ENCODE data around the gene C15orf39. TPM values are rescaled to one million over a fixed set of nuclear protein-coding genes. Genes with fewer than 3 reads are reported as not detected.

C15orf39 gene
- total RNA-seq, 120 experiments from 2014 or later = 3.7 to 15.1 (median 9.3) TPM

Other genes starting within 250 kb of the C15orf39 start
- 10 to 100 TPM in 37 of 120 experiments, 1 to 10 TPM in 83; 5.0 to 16.7 (median 8.5) TPM for gene RPP25, start 245.1 kb upstream of the C15orf39 start, total RNA-seq
- gene SCAMP5, start 206.3 kb upstream of the C15orf39 start, total RNA-seq = 100 to 1,000 TPM; 158 to 432 (median 337) TPM
- 10 to 100 TPM in 59 of 120 experiments, 1 to 10 TPM in 61; 3.9 to 23.6 (median 9.9) TPM for gene PPCDC, start 178.3 kb upstream of the C15orf39 start, total RNA-seq
- gene GOLGA6C, start 56.5 kb downstream of the C15orf39 start, total RNA-seq = under 1 TPM in 16 of 120 experiments, not detected in 104; 0.28 to 0.93 (median 0.45) TPM
- 1 to 10 TPM in 1 of 120 experiments, under 1 TPM in 71, not detected in 48; 0.16 to 1.3 (median 0.38) TPM for gene GOLGA6D, start 81.0 kb downstream of the C15orf39 start, total RNA-seq
- 10 to 100 TPM; 26.8 to 67.8 (median 44.8) TPM for gene COMMD4, start 134.2 kb downstream of the C15orf39 start, total RNA-seq
- 100 to 1,000 TPM in 19 of 120 experiments, 10 to 100 TPM in 101; 38.3 to 136 (median 76.0) TPM for gene NEIL1, start 145.2 kb downstream of the C15orf39 start, total RNA-seq
- 100 to 1,000 TPM; 146 to 372 (median 229) TPM for gene MAN2C1, start 166.7 kb downstream of the C15orf39 start, total RNA-seq
- gene SIN3A, start 249.8 kb downstream of the C15orf39 start, total RNA-seq = 10 to 100 TPM; 30.7 to 68.7 (median 47.9) TPM

Measured in dorsolateral prefrontal cortex (tissue), 118 donors.